Mucosa of stomach (tissue), 1 donor: ENCODE measurements around the gene PTCD1.
"Not testable (repeated sequence)": the region's sequence is repeated elsewhere in the genome, so short reads cannot be mapped to it uniquely, and the experiment has no call there.

Experiments used
- H3K27me3 ChIP-seq: one replicate; pipeline ENCODE4 v1.7.0; 2013; ENCODE audit warnings: mild to moderate bottlenecking, low read length; ENCODE audit not compliant: control insufficient read depth, insufficient read depth
- H3K36me3 ChIP-seq: one replicate; pipeline ENCODE4 v1.7.0; 2013; ENCODE audit warnings: low read length; ENCODE audit not compliant: control insufficient read depth, insufficient read depth
- H3K4me1 ChIP-seq: one replicate; pipeline ENCODE4 v1.7.0; 2013; ENCODE audit warnings: mild to moderate bottlenecking, low read length; ENCODE audit not compliant: control insufficient read depth, insufficient read depth
- H3K4me3 ChIP-seq: one replicate; pipeline ENCODE4 v1.7.0; 2013; ENCODE audit warnings: low read length
- H3K9ac ChIP-seq: one replicate; pipeline ENCODE4 v1.7.0; 2013; ENCODE audit warnings: mild to moderate bottlenecking, low read length, moderate library complexity
- H3K9me3 ChIP-seq: one replicate; pipeline ENCODE4 v1.7.0; 2013; ENCODE audit warnings: mild to moderate bottlenecking, low read length, moderate library complexity; ENCODE audit not compliant: control insufficient read depth
- donor health status: Pancreatic carcinoma.

PTCD1 gene

GRCh38 chr7:99390941-99391602 lies 47.5 kb downstream of the PTCD1 start:
- Histone ChIP-seq H3K4me3 (no peak overlapping the region), H3K4me1 (peaks cover 21% of the 10 kb centered on the region), H3K27me3 (no peaks in the 10 kb centered on the region), H3K36me3 (no peaks in the 10 kb centered on the region), H3K9me3 (no peaks in the 10 kb centered on the region), H3K9ac (no peak overlapping the region)

DNA sequence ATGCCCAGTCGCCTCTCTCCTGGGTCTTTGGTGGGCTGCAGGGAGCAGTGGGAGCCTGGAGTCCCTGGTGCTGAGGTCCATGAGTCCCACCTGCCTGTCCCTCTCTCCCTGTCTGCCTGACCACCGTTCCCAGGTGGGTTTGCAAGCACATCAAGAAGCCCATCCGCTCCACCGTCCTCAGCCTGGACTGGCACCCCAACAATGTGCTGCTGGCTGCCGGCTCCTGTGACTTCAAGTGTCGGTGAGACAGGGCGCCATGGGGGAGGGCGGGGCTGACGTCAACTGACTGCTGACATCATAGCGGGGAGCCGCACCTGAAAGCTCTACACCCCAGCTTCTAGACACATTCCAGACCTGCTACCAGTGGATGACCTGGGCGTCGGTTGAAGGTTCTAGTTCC lies 48.8 kb downstream of the PTCD1 start:
- Histone ChIP-seq H3K4me3 (no peak overlapping the region), H3K9me3 (no peaks in the 10 kb centered on the region), H3K4me1 (peaks cover 21% of the 10 kb centered on the region), H3K9ac (no peak overlapping the region), H3K27me3 (no peaks in the 10 kb centered on the region), H3K36me3 (no peaks in the 10 kb centered on the region)

DNA sequence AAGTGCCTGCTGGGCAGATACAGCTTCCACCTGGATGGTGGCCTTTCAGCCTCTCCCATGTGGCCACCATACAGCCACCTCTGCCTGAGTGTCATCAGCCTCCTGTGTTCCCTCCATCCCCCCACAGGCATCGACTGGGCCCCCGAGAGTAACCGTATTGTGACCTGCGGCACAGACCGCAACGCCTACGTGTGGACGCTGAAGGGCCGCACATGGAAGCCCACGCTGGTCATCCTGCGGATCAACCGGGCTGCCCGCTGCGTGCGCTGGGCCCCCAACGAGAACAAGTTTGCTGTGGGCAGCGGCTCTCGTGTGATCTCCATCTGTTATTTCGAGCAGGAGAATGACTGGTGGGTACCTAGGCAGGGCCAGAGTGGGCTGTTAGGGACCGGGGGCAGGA lies 50.7 kb downstream of the PTCD1 start:
- H3K9ac ChIP-seq = no peak overlapping the region
- no peaks in the 10 kb centered on the region for H3K36me3 ChIP-seq
- H3K4me3 ChIP-seq = no peak overlapping the region
- H3K27me3 ChIP-seq = no peaks in the 10 kb centered on the region
- H3K4me1 ChIP-seq = peaks cover 10% of the 10 kb centered on the region
- no peaks in the 10 kb centered on the region for H3K9me3 ChIP-seq

GRCh38 chr7:99387239-99387635 lies 51.4 kb downstream of the PTCD1 start:
- not testable (repeated sequence) for H3K4me1 ChIP-seq, H3K27me3 ChIP-seq, H3K9me3 ChIP-seq, H3K36me3 ChIP-seq, H3K4me3 ChIP-seq, H3K9ac ChIP-seq

DNA sequence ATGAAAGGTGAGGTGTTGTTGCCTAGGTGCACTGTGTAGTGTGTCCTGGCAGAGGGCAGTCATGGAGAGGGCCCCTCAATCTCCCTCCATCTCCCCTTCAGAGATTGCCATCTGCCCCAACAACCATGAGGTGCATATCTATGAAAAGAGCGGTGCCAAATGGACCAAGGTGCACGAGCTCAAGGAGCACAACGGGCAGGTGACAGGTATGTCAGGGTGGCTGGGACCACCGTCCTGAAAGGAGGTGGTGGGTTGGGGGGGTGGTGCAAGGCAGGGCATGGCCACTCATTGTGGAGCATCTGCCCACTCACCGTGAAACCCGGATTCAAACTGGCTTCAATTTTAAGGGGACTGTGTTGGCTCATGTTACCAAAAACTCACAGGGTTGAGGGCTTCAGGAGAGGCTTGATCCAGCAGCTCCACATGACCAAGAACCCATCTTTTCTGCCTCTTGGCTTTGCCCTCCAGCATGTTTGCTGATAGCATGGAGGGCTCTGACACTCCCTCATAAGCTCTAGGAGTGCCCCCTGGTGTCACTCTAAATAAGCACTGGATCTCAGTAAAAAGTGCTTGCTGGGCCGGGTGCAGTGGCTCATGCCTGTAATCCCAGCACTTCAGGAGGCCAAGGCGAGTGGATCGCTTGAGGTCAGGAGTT lies 51.9 kb downstream of the PTCD1 start:
- H3K4me3 ChIP-seq = no peak overlapping the region
- H3K4me1 ChIP-seq = no peaks in the 10 kb centered on the region
- no peak overlapping the region for H3K9ac ChIP-seq
- H3K9me3 ChIP-seq = no peaks in the 10 kb centered on the region
- no peaks in the 10 kb centered on the region for H3K27me3 ChIP-seq
- no peaks in the 10 kb centered on the region for H3K36me3 ChIP-seq

DNA sequence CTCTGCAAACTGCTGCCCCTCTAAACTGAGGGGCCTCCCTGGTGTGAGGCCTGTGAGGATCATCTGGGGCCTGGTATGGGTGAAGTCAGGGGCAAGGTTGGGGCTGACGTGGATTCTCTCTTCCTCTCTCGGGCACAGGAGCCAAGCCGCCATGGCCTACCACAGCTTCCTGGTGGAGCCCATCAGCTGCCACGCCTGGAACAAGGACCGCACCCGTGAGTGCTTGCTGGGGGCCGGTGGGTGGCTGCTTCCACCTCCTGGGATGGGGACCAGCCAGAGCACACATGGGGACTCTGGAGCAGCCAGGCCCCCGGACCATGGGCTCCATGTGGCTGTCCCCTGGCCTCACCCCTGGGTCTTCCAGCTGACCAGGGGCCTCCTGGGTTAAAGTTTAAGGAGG lies 53.0 kb downstream of the PTCD1 start:
- H3K4me3 ChIP-seq = no peak overlapping the region
- H3K9ac ChIP-seq = no peak overlapping the region
- no peaks in the 10 kb centered on the region for H3K9me3 ChIP-seq
- H3K36me3 ChIP-seq = no peaks in the 10 kb centered on the region
- no peaks in the 10 kb centered on the region for H3K27me3 ChIP-seq
- peaks cover 9% of the 10 kb centered on the region for H3K4me1 ChIP-seq

DNA sequence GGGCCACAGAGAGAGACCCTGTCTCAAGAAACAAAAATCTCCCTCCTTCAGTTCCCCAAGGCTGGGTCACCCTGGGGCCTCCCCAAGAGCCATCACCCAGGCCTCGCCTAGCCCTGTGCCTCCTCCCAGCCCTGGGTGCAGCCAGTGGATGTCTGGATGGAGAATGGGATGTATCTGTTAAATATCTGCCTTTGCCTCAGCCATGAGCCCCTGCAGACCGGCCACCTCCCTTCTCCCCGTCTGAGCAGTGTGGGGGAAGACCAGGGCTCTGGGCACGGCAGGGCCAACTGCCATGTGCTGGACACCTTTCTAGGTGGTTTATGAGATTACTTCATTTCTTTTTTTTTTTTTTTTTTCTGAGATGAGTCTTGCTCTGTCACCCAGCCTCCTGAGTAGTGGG lies 54.1 kb downstream of the PTCD1 start:
- Histone ChIP-seq H3K9ac (no peak overlapping the region), H3K27me3 (no peaks in the 10 kb centered on the region), H3K4me3 (no peak overlapping the region), H3K9me3 (no peaks in the 10 kb centered on the region), H3K4me1 (peaks cover 14% of the 10 kb centered on the region), H3K36me3 (no peaks in the 10 kb centered on the region)

DNA sequence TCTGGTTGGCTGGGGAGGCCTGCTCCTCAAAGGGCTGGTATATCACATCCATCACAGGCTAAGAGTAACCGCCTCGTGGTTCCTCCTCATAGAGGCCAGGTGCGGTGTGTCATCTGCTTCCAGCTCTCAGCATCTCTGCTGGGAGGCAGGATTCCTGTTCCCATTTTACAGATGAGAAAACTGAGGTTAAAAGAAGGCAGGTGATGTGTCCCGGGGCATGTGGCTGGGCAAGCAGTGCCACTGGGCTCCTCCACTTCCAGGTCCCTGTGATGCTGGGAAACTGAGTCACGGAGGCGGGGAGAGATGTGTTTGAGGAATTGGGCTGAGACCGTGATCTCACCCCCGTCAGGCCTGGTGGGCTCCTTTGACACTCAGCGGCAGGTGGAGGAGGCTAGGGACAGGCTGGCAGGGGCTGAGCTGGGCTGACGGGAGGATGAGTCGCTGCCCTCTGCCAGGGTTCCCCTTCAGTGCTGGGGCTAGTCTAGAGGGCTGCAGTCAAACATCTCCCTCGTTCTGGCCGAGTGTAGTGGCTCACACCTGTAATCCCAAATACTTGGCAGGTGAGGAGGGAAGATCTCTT lies 54.7 kb downstream of the PTCD1 start:
- Histone ChIP-seq H3K9ac (no peak overlapping the region), H3K4me3 (no peak overlapping the region), H3K27me3 (no peaks in the 10 kb centered on the region), H3K36me3 (no peaks in the 10 kb centered on the region), H3K4me1 (peaks cover 20% of the 10 kb centered on the region), H3K9me3 (no peaks in the 10 kb centered on the region)

DNA sequence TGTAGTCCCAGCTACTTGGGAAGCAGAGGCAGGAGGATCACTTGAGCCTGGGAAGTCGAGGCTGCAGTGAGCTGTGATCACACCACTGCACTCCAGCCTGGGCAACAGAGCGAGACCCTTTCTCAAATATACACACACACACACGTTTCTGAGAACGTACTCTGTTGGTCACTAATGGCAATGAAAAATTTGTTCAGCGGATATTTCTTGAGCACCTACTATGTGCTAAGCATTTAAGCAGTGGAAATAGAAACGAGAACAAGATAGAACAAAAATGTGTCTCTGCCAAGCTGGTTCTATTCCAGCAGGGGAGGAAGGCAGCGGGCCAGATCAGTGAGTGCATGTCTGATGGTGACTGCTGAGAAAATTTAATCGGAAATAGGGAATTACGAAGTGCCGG lies 55.4 kb downstream of the PTCD1 start:
- Histone ChIP-seq H3K9me3 (no peaks in the 10 kb centered on the region), H3K36me3 (no peaks in the 10 kb centered on the region), H3K9ac (no peak overlapping the region), H3K4me1 (peaks cover 20% of the 10 kb centered on the region), H3K4me3 (no peak overlapping the region), H3K27me3 (no peaks in the 10 kb centered on the region)

- Histone ChIP-seq H3K9ac (no peak overlapping the region), H3K9me3 (no peaks in the 10 kb centered on the region), H3K4me1 (peaks cover 20% of the 10 kb centered on the region), H3K27me3 (no peaks in the 10 kb centered on the region), H3K4me3 (no peak overlapping the region), H3K36me3 (no peaks in the 10 kb centered on the region)
These were observed 56.9 kb downstream of the PTCD1 start for GRCh38 chr7:99381664-99382075.

DNA sequence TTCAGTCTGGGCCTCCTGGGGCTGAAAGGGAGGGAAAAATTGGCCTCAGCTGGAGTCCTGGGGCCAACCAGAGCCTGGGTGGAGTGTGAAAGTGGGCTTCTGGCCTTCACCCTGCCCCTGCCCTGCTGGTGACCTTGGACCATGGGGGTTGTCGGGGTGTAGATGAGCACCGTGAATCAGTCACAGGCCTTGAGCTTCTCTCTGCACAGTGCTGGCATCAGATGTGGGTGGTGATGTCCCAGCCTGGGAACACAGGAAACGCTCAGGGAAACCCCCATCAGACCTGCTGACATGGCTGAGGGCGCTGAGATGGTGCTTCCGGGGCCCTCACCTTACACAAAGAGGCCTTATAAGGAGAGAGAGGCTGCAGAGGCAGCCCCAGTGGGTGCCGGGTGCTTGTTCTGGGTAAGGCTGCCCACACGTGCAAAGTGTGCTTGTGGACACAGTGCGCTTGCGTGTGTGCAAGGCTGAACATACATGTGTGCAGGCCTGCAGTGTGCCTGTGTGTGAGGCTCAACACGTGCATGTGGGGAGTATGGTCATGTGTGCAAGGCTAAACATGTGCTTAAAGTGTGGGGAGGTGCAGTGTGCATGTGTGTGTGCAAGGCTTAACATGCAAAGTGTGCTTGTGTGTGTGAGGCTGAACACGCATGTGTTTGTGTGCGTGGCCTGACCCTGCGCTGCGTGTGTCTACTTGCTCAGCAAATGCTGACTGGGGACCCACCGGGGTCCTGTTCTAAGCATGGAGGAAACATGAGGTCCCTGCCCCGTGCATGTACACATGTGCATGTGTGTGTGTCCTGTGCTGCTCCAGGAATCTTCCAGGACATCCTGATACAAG lies 57.6 kb downstream of the PTCD1 start:
- H3K36me3 ChIP-seq = no peaks in the 10 kb centered on the region
- H3K4me3 ChIP-seq = no peak overlapping the region
- H3K9me3 ChIP-seq = no peaks in the 10 kb centered on the region
- no peak overlapping the region for H3K9ac ChIP-seq
- H3K4me1 ChIP-seq = peaks cover 20% of the 10 kb centered on the region
- no peaks in the 10 kb centered on the region for H3K27me3 ChIP-seq
